Activated CD4-positive, alpha-beta T cell treated with anti-CD3 and anti-CD28 coated beads, Interleukin-10, Interleukin-2, amounts not matched to agents 100 ng/mL and 50 ng/mL, durations not matched to agents 16 hours and 8 hours (primary cell): ENCODE measurements around the gene MTHFD2L.
"Not testable (repeated sequence)": the region's sequence is repeated elsewhere in the genome, so short reads cannot be mapped to it uniquely, and the experiment has no call there.

Source experiments
- DNase-seq: peaks from one replicate; pipeline ENCODE4 v3.0.0-alpha.2; 2020

MTHFD2L gene

GRCh38 chr4:74157561-74158465 is at the start of gene MTHFD2L:
Gene MTHFD2L (plus strand): TSS chr4:74158118. CDS start chr4:74158139, 21 bp downstream.
- peak; percentile 93 for DNase-seq

GRCh38 chr4:74108457-74109115 is 49.3 kb upstream of the MTHFD2L start:
- no peak for DNase-seq

GRCh38 chr4:74109116-74109869 is 48.6 kb upstream of the MTHFD2L start:
- DNase-seq: peak; percentile 24

GRCh38 chr4:74109870-74110605 is 47.9 kb upstream of the MTHFD2L start:
- no peak for DNase-seq

- no peak for DNase-seq
Measured at GRCh38 chr4:74110670-74111069, 47.2 kb upstream of the MTHFD2L start.

- DNase-seq: no peak
Measured at GRCh38 chr4:74111306-74111975, 46.5 kb upstream of the MTHFD2L start.

- DNase-seq: no peak
Measured at GRCh38 chr4:74111990-74112389, 45.9 kb upstream of the MTHFD2L start.

GRCh38 chr4:74112399-74113105 is 45.4 kb upstream of the MTHFD2L start:
- no peak for DNase-seq

- DNase-seq: no peak
Measured at GRCh38 chr4:74114234-74114633, 43.7 kb upstream of the MTHFD2L start.

- no peak for DNase-seq
Measured at GRCh38 chr4:74117024-74117534, 40.8 kb upstream of the MTHFD2L start.

- no peak for DNase-seq
Measured at GRCh38 chr4:74118600-74119338, 39.1 kb upstream of the MTHFD2L start.

GRCh38 chr4:74120086-74120485 is 37.8 kb upstream of the MTHFD2L start:
- no peak for DNase-seq

GRCh38 chr4:74121643-74122579 is 36.0 kb upstream of the MTHFD2L start:
- no peak for DNase-seq

- DNase-seq: no peak
Measured at GRCh38 chr4:74123065-74123728, 34.7 kb upstream of the MTHFD2L start.

GRCh38 chr4:74125029-74125428 is 32.9 kb upstream of the MTHFD2L start:
- no peak for DNase-seq

- no peak for DNase-seq
Measured at GRCh38 chr4:74127745-74128144, 30.2 kb upstream of the MTHFD2L start.

- not testable (repeated sequence) for DNase-seq
Measured at GRCh38 chr4:74130843-74131242, 27.1 kb upstream of the MTHFD2L start.

- DNase-seq: not testable (repeated sequence)
Measured at GRCh38 chr4:74132188-74132587, 25.7 kb upstream of the MTHFD2L start.

- DNase-seq: no peak
Measured at GRCh38 chr4:74132944-74133343, 25.0 kb upstream of the MTHFD2L start.
